Measurements from ENCODE around the gene PID1.
"Not testable (repeated sequence)": the region's sequence is repeated elsewhere in the genome, so short reads cannot be mapped to it uniquely, and the experiment has no call there.

The PID1 gene

GRCh38 chr2:229212241-229212640, 58.8 kb downstream of the PID1 start:
- no peak for DNase-seq (ENCODE audit: low read depth)

GRCh38 chr2:229210641-229211040, 60.4 kb downstream of the PID1 start:
- DNase-seq (ENCODE audit: low read depth), result no peak

- no peak for DNase-seq (ENCODE audit: low read depth)
These were observed 64.5 kb downstream of the PID1 start for GRCh38 chr2:229206548-229206947.

GRCh38 chr2:229205704-229206103, 65.4 kb downstream of the PID1 start:
- DNase-seq (ENCODE audit: low read depth), result no peak

GRCh38 chr2:229202646-229203045, 68.4 kb downstream of the PID1 start:
- DNase-seq (ENCODE audit: low read depth), result no peak

GRCh38 chr2:229201521-229201920, 69.6 kb downstream of the PID1 start:
- no peak for DNase-seq (ENCODE audit: low read depth)

- DNase-seq (ENCODE audit: low read depth), result no peak
These were observed 71.8 kb downstream of the PID1 start for GRCh38 chr2:229199267-229199666.

- DNase-seq (ENCODE audit: low read depth), result no peak
These were observed 74.6 kb downstream of the PID1 start for GRCh38 chr2:229196448-229196847.

- DNase-seq (ENCODE audit: low read depth), result no peak
These were observed 75.6 kb downstream of the PID1 start for GRCh38 chr2:229195346-229195947.

GRCh38 chr2:229193281-229193680, 77.8 kb downstream of the PID1 start:
- DNase-seq (ENCODE audit: low read depth), result no peak

- DNase-seq (ENCODE audit: low read depth), result no peak
These were observed 79.7 kb downstream of the PID1 start for GRCh38 chr2:229191413-229191812.

GRCh38 chr2:229187123-229187522, 84.0 kb downstream of the PID1 start:
- not testable (repeated sequence) for DNase-seq (ENCODE audit: low read depth)

GRCh38 chr2:229181641-229182040, 89.4 kb downstream of the PID1 start:
- DNase-seq (ENCODE audit: low read depth), result no peak

GRCh38 chr2:229180658-229181057, 90.4 kb downstream of the PID1 start:
- no peak for DNase-seq (ENCODE audit: low read depth)

GRCh38 chr2:229179628-229180027, 91.5 kb downstream of the PID1 start:
- no peak for DNase-seq (ENCODE audit: low read depth)

GRCh38 chr2:229178706-229179105, 92.4 kb downstream of the PID1 start:
- no peak for DNase-seq (ENCODE audit: low read depth)

- no peak for DNase-seq (ENCODE audit: low read depth)
These were observed 93.0 kb downstream of the PID1 start for GRCh38 chr2:229178117-229178516.

- no peak for DNase-seq (ENCODE audit: low read depth)
These were observed 95.0 kb downstream of the PID1 start for GRCh38 chr2:229176136-229176535.

- no peak for DNase-seq (ENCODE audit: low read depth)
These were observed 95.6 kb downstream of the PID1 start for GRCh38 chr2:229175497-229175863.

- DNase-seq (ENCODE audit: low read depth), result no peak
These were observed 96.1 kb downstream of the PID1 start for GRCh38 chr2:229174794-229175496.

- DNase-seq (ENCODE audit: low read depth), result no peak
These were observed 97.2 kb downstream of the PID1 start for GRCh38 chr2:229173825-229174359.

GRCh38 chr2:229170916-229171315, 100.2 kb downstream of the PID1 start:
- no peak for DNase-seq (ENCODE audit: low read depth)

- DNase-seq (ENCODE audit: low read depth), result no peak
These were observed 100.9 kb downstream of the PID1 start for GRCh38 chr2:229170171-229170570.

- DNase-seq (ENCODE audit: low read depth), result no peak
These were observed 101.3 kb downstream of the PID1 start for GRCh38 chr2:229169751-229170150.
